HG02571 (cell line): ENCODE data around the gene SEC22C.

Experiments used
- ATAC-seq: cut with Tn5 transposase; IDR thresholded peaks from one replicate; pipeline ENCODE4 v1.9.1; 2021; ENCODE audit warnings: mild to moderate bottlenecking, moderate library complexity; ENCODE audit not compliant: unreplicated experiment

SEC22C gene

DNA sequence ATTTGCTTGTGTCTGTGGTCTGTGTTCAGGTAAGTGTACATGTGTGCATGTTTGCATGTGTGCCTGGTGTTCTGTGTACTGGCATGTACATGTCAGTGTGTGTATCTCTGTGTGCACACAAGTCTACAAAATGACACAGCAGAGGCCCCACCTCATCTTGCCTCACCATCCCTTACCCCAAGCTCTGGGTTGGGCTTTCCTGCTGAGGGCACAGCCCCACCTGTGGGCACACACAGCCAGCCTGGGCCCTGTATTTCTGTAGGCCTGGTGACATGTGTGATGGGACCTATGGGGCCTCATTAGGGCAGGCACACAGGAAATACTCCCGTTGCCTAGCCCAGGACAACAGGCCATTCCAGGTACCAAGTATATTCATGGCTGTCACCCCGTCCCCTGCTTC is 65.8 kb downstream of the SEC22C start:
- no peak for ATAC-seq

- no peak for ATAC-seq
Observed at GRCh38 chr3:42515391-42515916, 66.3 kb downstream of the SEC22C start.

GRCh38 chr3:42514876-42515275 is 66.9 kb downstream of the SEC22C start:
- no peak for ATAC-seq

GRCh38 chr3:42513521-42513920 is 68.2 kb downstream of the SEC22C start:
- ATAC-seq: no peak

DNA sequence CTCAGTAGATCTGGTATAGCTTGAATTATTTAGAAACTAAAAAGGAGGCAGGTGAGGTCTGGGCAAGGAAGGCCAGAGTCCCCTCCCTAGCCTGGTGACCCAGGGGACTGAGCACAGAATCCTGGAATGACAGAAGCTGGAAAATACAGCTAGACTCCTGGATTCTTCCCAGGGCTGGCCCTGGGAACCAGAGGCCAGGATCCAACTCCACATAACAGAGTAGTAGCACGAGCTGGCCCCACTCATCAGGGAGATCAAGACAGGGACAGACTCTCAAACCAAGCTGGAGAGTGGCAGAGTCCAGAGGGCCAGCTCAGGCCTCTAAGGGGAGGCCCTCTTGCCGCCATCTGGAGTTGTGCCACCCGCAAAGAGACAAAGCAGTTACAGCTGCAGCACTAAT is 68.6 kb downstream of the SEC22C start:
- no peak for ATAC-seq

DNA sequence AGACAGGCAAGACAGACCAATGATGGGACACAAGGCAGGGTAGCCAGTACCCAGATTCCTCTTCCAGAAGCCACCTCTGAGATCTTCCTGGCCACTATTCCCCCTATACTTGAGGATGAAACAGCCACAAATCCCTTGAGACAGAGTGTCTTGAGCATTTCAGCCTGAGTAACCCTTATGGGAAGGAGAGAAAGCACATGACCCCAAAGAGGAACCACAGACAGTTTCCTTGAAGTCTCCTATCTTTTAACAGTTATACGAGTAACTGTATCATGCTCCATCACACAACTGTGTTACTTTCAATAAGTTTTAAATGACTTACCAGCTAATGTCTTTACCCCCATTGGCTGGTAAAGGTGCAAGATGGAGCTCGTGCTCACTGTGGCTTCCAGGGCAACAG is 70.0 kb downstream of the SEC22C start:
- no peak for ATAC-seq

GRCh38 chr3:42511201-42511600 is 70.6 kb downstream of the SEC22C start:
- ATAC-seq: no peak

- ATAC-seq: no peak
Observed at GRCh38 chr3:42510325-42510724, 71.4 kb downstream of the SEC22C start.

DNA sequence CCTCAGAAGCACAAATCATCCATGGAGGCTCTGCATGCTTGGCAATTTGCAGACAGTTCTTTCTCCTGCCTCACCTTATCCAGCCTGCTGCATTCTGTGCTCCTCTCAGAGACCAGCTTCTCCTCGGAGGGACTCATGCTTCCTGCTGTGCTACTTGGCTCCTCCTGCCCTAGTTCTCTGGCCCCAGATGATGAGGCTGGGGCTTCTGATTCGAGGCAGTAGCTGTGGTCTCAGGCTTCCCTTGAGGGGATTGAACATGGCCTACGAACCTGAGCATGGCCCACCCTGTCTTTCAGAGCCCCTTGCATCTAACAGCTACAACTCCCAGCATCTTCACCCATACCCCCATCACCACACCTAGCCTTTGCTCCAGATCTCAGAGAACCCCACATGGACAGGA is 72.7 kb downstream of the SEC22C start:
- ATAC-seq: no peak

DNA sequence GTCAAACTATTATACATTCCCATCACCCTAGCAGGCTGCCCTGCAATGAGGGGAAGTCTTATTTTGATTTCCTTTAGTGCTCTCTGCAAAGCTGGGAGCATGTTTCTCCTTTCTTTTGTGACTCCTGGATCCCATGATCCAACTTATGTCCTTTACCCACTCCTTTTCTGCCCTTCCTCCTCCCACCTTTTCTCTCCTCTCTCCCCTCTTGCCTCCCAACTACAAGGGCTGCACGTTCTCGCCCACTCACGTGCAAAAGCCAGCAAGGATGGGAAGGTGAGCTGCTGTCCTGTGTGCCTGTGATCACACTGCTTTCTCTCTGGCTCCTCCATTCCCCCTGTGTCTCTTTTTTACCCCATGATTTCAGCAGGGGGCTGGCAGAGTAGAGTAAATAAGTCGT is 73.2 kb downstream of the SEC22C start:
- no peak for ATAC-seq

GRCh38 chr3:42507761-42508335 is 73.9 kb downstream of the SEC22C start:
- no peak for ATAC-seq

GRCh38 chr3:42507252-42507651 is 74.5 kb downstream of the SEC22C start:
- no peak for ATAC-seq

DNA sequence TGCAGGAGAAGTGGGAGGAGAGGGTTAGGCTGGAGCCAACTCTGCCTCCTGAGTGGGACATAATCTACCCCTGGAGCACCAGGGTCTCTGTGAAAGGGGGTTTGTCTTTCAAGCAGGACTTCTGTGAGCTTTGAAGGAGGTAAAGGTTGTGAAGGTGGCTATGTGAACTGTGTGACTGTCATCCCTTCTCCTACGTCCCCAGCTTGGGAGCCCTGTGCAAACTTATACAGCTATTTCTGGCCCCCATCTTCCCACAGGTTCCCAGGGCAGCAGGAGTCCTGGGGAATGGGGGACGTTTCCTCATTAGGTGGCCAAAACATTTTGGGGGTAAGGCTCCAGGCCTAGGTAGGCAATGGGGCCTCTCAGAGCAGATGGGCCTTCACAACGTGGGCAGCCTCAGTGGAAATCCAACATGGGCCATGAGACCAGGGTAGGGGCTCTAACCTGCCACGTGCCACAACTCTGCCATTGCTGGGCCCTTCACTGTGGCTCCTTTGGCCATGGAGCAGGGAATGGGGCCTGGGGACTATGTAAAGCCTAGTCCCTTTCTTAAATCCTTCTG is 75.8 kb downstream of the SEC22C start:
- no peak for ATAC-seq

DNA sequence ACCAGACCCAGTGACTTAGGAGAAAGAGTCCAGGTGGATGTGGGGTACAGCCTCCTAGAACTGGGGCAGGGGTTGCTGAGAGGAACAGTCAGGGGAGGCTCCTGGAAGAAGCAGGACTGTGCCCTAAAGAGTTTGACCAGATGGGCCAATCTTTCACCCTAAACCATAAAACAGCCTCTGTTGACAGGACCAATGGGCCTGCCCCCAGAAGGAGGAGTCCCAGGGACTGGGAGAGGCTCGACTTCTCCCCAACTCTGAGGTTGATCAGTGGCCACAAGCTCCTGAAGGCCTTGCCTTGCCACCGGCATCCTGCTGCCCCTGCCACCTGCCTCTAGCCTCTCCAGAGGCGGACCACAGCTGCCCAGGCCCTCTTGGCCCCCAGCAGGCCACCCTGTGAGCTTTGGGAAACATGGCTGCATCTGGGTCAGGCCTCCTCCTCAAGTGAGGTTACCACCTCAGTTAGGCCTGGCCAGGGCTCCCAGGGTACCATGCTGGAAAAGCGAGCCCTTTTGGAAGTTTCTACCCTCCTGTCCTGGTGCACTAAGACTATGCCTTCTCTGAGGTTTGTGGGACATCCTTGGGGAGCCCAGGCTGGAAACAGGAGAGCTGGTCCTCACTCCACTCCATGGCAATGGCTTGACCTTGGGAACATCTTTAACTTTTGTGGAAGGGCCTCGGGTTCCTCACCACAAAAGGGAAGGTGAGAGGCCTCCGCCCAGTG is 76.5 kb downstream of the SEC22C start:
- ATAC-seq: no peak

DNA sequence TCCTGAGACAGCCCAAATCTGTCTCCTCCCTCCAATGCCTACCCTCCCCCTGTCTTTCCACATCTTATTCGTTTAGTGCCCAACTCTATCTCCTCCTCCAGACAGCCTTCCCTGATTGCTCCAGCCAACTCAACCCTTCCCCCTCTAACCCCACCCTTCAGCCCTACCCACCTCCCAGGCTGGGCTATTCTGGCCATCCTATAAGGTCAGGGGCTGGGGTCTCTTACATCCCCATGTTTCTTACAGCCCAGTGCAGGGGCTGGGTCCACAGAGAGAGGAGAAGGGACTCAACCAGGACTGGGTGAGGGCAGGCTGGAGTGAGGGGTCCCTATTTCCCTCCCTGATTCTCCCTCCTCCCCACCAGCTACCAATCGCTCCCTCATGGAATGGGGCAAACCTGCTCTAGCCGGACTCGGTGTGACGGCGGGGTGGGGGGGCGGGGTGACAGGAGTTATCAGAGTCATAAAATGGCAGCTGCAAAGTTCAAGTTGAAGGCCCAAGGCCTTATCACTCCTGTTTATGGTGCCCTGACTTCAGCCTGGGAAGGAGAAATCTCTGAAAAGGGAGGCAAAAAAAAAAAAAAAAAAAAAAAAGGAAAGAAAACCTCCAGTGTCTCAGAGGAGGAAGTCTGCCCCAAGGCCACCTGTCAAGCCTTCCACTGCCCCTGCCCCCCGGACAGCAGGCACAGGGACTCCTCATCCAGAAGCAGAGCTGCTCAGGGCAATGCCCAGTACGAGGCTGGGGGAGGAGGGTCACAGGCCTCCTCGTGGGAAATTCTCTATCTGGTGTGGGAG is 77.2 kb downstream of the SEC22C start:
- no peak for ATAC-seq

DNA sequence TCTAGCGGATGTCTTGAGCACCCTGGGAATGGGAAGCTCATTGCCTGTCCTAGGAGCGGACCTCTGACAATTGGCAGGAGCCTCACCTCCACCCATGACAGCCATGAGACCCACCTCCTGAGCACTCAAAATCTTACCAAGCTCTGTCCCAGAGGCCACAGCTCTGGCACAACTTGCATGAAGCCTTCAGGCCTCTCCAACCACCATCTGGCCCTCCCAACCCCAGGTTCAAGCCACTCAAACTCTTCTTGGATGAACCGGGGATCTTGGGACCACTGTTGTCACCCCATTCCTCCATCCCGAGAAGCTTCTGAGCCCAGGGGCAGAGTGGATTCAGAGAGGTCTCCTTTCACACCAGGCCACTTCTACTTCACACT is 77.8 kb downstream of the SEC22C start:
- ATAC-seq: no peak

DNA sequence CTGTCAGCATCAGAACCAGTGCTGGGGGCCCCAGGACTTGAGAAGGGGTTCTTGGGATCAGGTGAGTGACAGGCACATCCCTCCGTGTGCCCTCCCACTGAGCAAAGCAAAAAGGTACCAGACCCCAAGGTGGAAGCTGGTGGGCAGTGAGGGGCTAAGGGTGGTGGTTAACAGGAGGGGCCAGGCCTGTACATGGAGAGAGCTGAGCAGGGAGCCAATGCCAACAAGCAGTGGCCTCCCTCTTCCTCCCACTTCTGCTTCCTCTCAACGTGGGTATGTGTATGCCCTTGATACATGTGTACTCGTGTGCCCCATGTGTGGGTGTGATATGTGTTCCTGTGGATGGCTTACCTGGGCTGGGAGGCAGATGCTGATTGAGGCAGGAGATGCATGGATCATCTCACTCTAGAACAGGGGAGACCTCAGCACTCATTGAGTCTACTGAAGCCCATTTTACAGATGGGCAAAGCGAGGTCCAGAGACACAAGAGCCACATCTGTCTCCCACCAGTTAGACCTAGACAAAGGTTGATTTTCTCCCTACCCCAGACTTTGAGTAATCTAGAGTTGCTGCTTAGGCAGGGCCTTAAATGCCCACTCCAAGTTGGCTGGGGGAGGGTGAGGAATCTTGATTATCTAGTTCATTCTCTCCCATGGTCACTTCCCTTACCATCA is 78.4 kb downstream of the SEC22C start:
- ATAC-seq: no peak

DNA sequence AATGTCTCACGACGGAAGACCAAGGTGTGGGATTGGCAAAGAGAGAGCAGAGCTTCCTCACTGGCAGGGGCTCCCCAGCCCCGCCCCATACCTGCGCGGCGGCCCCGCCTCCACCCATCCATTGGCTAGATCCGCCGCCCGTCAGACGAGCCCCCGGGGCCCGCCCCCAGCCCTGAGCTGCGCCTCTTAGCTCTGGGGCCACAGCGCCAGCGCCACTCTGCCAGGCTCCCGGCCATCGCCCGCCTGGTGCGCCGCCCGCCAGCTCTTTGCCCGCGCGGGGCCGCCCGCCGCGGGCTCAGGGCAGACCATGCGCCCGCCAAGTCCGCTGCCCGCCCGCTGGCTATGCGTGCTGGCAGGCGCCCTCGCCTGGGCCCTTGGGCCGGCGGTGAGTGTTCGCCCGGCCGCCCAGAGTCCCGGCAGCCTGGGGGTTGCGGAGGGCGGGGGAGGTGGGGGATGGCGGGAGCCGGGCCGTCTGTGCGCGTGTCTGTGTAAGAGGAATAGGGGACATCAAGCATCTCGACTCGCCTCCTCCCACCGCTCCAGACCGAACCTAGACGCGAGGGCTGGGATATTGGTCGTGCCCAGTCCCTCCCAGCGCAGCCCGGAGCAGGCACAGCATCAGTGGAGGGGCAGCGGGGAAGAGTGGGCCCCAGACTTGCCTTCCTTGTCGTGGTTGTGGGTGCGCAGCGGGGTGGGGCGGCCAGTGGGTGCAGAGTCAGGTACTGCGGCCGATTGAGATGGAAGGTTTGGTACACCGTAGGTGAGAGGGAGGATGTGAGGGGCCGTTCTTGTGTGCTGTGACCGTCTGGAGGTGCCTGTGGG is 79.1 kb downstream of the SEC22C start, which contains the start of gene VIPR1:
Gene VIPR1, plus strand, starts transcription at position 215 of the 822 bp plus-strand sequence. Its CDS starts 93 bp downstream, at position 308.
- peak; percentile 94 for ATAC-seq

GRCh38 chr3:42501681-42502428 is 79.9 kb downstream of the SEC22C start:
- ATAC-seq: peak; percentile 32
